Esophagus muscularis mucosa (tissue), 3 donors: ENCODE measurements around the gene KIF18B.

Experiments
- CTCF ChIP-seq, 3 experiments: fragments of 200-600 bp in 2 of 3; fragments of 450-650 bp in 1 of 3; sonication (generic) in 2 of 3; IDR thresholded peaks; one replicate each; pipeline ENCODE4 v1.5.1; 2017 to 2019; ENCODE audit warnings: antibody characterized with exemption in 3 of 3, mild to moderate bottlenecking in 2 of 3, moderate library complexity in 1 of 3
- POLR2A ChIP-seq: fragments of 450-650 bp; IDR thresholded peaks from one replicate; pipeline ENCODE4 v1.6.1; 2017; ENCODE audit warnings: antibody characterized with exemption, moderate library complexity, mild to moderate bottlenecking, low read depth
- POLR2AphosphoS5 ChIP-seq, 2 donors: sonication (generic); formaldehyde crosslinking; IDR thresholded peaks; one replicate each; pipeline ENCODE4 v1.6.1; 2017; ENCODE audit warnings: antibody characterized with exemption in 2 of 2

- TF ChIP-seq CTCF (IDR thresholded peaks at IDR 0.05) (no peak), POLR2AphosphoS5 (IDR thresholded peaks at IDR 0.05) (no peak), POLR2A (no peak)
Measured at GRCh38 chr17:44881145-44881544, 66.4 kb downstream of the KIF18B start.
